ENCODE measurements around the gene CHCHD2.
"Not testable (repeated sequence)": the region's sequence is repeated elsewhere in the genome, so short reads cannot be mapped to it uniquely, and the experiment has no call there.

DNA sequence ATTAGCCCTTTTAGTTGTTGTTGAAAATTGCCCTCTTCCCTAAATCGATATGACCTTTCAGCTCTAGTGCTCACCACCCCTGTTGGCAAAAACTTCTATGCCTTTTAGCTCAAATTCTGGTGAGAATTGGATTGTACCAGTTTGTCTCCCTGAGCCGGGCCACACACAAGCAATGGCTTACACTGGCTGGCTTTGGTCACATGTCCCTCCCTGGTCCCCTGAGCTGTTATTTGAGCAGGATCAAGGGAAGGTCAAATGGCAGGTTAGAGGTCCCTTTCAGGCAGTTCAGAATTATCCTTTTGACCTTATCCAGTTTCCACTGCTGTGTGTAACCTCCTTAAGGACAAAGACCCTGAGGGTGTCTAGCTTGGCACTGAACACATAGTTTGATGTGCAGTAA is 24.8 kb upstream of the CHCHD2 start:
- TF ChIP-seq POLR2A, CTCF (IDR thresholded peaks at IDR 0.05): not testable (repeated sequence)
